Lower leg skin (tissue), 4 donors: ENCODE measurements around the gene LPIN1. TPM values are rescaled to one million over a fixed set of nuclear protein-coding genes. Genes with fewer than 3 reads are reported as not detected.

ENCODE experiments used
- DNase-seq, 2 donors: peaks; one replicate each; pipeline ENCODE4 v3.0.0-alpha.2; 2019; ENCODE audit warnings: low spot score in 2 of 2
- H3K4me3 ChIP-seq: fragments of 200-600 bp; sonication (generic); 2 replicates; pipeline ENCODE4 v1.5.1; 2017; ENCODE audit warnings: mild to moderate bottlenecking, low read depth; ENCODE audit not compliant: poor library complexity, severe bottlenecking
- POLR2A ChIP-seq, 2 donors: fragments of 450-650 bp; IDR thresholded peaks; one replicate each; pipeline ENCODE4 v1.6.1; 2016 to 2017; ENCODE audit warnings: antibody characterized with exemption in 2 of 2, mild to moderate bottlenecking in 1 of 2, moderate library complexity in 1 of 2
- WGBS, 2 donors: methylation state at CpG; one replicate each; pipeline ENCODE4 v1.1.5; 2018; 5-methylcytosine and 5-hydroxymethylcytosine counted together
- intact Hi-C: fragments of 100-400 bp; cut with DNase I; formaldehyde crosslinking; loops from one replicate; pipeline ENCODE4 v1.15.0; 2023; ENCODE audit warnings: low total_unique reads
- total RNA-seq, 4 donors: library from RNA; depleted of rRNA; stranded (reverse); fragments of >200 nt; gene quantifications; one replicate each; pipeline ENCODE4 v1.1.0, GENCODE V29; 2016
- TF ChIP-seq, protein P1 (sequence below), 3 donors: fragments of 450-650 bp; IDR thresholded peaks; one replicate each; pipeline ENCODE4 v1.5.1; 2016; ENCODE audit warnings: antibody characterized with exemption in 3 of 3, mild to moderate bottlenecking in 3 of 3, moderate library complexity in 2 of 3

The LPIN1 gene
- total RNA-seq, 4 donors from 2014 or later = 15.6 to 45.8 (median 35.0) TPM

DNA sequence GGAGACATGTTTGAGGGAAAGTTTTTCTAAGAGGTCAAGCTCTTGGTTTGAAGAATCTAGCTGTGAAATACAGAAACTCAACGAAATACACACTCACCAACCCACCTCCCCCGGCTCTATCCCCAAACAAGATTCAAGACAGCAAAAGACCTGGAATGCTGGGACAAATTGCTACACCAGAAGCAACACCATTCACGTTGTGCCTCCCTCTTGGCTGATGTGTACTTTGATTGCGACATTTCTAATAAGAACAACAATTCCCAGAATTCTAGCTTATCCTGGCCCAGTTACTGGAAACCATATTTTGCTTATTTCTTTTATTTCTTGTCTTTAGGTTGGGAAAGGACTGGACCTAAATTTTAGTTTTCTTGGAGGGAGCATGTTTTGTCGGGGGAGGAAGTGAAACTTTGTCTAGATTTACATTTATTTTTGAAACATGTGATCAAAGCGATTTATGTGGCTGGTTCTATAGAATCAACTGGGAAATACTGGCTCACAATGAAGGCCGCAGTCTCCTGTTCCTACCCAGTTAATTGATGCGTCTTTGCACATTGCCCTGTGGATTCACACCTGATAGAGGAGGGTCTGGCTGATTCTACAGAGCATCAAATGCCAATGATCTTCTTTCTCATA lies 29.6 kb upstream of the LPIN1 start:
- 65 to 66% methylated on average over 8 of the region's 8 CpGs for WGBS, 2 donors
- intact Hi-C loops = no loop called here
- TF ChIP-seq, protein P1, sequence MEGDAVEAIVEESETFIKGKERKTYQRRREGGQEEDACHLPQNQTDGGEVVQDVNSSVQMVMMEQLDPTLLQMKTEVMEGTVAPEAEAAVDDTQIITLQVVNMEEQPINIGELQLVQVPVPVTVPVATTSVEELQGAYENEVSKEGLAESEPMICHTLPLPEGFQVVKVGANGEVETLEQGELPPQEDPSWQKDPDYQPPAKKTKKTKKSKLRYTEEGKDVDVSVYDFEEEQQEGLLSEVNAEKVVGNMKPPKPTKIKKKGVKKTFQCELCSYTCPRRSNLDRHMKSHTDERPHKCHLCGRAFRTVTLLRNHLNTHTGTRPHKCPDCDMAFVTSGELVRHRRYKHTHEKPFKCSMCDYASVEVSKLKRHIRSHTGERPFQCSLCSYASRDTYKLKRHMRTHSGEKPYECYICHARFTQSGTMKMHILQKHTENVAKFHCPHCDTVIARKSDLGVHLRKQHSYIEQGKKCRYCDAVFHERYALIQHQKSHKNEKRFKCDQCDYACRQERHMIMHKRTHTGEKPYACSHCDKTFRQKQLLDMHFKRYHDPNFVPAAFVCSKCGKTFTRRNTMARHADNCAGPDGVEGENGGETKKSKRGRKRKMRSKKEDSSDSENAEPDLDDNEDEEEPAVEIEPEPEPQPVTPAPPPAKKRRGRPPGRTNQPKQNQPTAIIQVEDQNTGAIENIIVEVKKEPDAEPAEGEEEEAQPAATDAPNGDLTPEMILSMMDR (IDR thresholded peaks at IDR 0.05) = no peak
- TF ChIP-seq POLR2A (IDR thresholded peaks at IDR 0.05) = no peak

DNA sequence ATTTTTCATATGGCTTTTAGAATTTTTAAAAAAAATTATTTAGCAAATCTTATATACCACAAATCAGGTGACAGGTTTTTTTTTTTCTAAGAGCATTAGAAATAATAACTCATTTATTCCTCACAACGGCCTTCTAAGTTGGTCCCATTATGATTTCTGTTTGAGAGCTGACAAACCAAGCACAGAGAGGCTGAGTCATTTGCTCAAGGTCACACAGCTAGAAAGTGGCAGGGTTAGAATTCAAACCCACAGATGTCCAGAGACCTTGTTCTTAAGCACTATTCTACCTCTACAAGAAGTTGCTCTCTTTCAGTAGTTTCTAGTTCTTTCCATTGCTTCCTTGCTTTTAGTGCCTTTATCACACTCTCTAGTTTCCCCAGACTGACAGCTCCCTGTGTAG lies 28.8 kb upstream of the LPIN1 start:
- intact Hi-C loops = no loop called here
- no peak for DNase-seq
- no peak overlapping the region for H3K4me3 ChIP-seq
- TF ChIP-seq POLR2A (IDR thresholded peaks at IDR 0.05) = no peak
- TF ChIP-seq, protein P1 (IDR thresholded peaks at IDR 0.05) = no peak
- 79% methylated on average over 1 of the region's 1 CpG for WGBS, 2 donors

More for the DNA sequence above, 29.6 kb upstream of the LPIN1 start:
- no peak overlapping the region for H3K4me3 ChIP-seq
- no peak for DNase-seq

GRCh38 chr2:11718606-11719005 lies 27.8 kb upstream of the LPIN1 start:
- no peak for TF ChIP-seq POLR2A (IDR thresholded peaks at IDR 0.05)
- TF ChIP-seq, protein P1 (IDR thresholded peaks at IDR 0.05) = no peak
- WGBS, 2 donors = 60 to 65% methylated on average over 5 of the region's 5 CpGs
- no peak for DNase-seq
- intact Hi-C loops = no loop called here
- no peak overlapping the region for H3K4me3 ChIP-seq

DNA sequence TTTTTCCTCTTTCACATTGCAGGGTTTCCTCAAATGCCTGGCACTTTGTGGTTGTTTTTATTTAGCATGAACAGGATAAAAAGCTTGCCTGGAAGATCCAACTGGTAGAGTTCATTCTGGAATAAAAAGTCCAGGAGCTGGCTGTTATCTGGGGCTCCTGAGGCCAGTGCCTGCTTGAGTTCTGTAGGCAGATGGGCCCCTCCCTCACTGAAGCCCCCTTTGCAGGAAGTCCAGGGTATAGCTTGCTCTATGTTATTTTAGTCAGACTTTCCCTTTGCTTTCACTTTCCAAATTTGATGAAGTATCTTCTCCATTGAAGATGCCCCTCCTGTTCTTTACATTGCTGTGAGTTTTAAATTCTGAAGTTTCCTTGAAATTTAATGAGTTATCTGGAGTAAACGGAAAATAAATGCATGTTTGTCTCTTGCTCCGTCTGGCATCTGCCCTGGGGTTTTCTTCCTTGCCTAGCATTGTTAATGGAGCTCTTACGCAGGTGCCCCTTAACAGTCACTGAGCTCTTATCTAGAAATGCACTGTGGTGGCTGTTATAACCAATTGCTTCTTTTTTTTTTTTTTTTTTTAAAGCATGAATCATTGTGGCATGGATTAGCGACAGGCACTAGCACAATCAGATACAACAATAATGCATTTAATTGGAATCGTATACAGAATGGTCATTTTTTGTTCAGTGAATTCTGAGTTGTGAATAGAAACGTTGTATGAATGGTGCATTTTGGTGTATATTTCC lies 27.0 kb upstream of the LPIN1 start:
- intact Hi-C loops = no loop called here
- DNase-seq = no peak
- 62 to 66% methylated on average over 6 of the region's 6 CpGs for WGBS, 2 donors
- H3K4me3 ChIP-seq = no peak overlapping the region
- TF ChIP-seq, protein P1 (IDR thresholded peaks at IDR 0.05) = no peak
- TF ChIP-seq POLR2A (IDR thresholded peaks at IDR 0.05) = no peak

DNA sequence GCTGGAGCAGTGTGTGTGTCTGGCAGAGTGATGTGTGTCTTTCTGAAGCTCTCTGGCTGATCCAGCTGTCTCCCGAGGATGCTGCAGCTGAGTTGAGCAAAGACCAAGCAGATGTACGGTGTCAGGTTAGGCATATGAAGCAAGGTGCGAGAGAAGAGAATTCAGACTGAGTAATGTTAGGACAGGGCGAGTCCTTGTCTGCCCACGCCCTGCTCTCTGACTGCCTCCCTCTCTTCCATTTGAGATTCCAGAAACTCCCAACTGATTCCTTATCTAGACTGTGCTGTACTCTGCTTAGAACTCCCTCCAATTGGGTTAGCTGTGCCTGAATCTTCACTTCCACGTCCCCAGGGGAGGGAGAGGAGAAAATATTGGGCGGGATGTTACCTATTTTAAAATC lies 25.7 kb upstream of the LPIN1 start:
- intact Hi-C loops = no loop called here
- no peak overlapping the region for H3K4me3 ChIP-seq
- no peak for TF ChIP-seq POLR2A (IDR thresholded peaks at IDR 0.05)
- TF ChIP-seq, protein P1 (IDR thresholded peaks at IDR 0.05) = no peak
- no peak for DNase-seq
- 52 to 57% methylated on average over 7 of the region's 7 CpGs for WGBS, 2 donors
